LNCaP clone FGC (cell line): Measurements from ENCODE around the gene GHR.
"Not testable (repeated sequence)": the region's sequence is repeated elsewhere in the genome, so short reads cannot be mapped to it uniquely, and the experiment has no call there.

ENCODE experiments used
- DNase-seq: peaks from one replicate; pipeline ENCODE4 v3.0.0-alpha.2; 2011; ENCODE audit warnings: low read depth
- H3K4me3 ChIP-seq: 2 replicates; pipeline ENCODE4 v1.5.1; 2011; ENCODE audit warnings: mild to moderate bottlenecking, low read depth, low read length, control low read depth
- TF ChIP-seq, protein P1 (sequence below): IDR thresholded peaks from 2 replicates; pipeline ENCODE4 v1.5.1; 2012; ENCODE audit warnings: mild to moderate bottlenecking; ENCODE audit not compliant: control insufficient read depth, insufficient read depth; ENCODE audit errors: extremely low read depth

GHR gene

DNA sequence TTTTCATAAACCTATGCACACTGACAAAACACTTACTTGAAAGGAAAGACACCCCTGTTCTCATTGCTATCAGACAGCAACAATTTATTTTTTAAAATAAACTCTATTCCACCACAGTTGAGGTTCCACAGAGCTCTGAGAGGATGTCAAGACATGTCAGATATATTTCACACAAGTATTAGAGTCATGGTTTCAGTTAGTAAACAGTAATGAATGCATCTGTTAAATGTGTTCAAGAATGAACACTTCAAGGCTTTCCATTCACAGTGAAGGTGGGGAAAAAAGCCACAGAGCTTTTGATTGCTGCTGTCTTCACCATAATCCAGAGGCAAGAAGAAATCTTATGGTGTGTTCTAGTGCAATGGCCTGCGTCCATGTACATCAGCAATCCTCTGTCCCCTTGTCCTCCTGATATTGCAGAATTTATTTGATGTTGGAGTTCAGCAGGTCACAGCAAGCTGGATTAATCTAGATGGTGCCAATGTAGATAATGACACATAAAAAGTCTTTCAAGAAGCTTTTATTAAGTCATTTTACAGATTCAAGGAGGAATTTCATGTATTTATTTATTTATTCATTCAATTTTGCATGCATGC is 146.8 kb downstream of the GHR start:
- H3K4me3 ChIP-seq, result no peak overlapping the region
- TF ChIP-seq, protein P1, sequence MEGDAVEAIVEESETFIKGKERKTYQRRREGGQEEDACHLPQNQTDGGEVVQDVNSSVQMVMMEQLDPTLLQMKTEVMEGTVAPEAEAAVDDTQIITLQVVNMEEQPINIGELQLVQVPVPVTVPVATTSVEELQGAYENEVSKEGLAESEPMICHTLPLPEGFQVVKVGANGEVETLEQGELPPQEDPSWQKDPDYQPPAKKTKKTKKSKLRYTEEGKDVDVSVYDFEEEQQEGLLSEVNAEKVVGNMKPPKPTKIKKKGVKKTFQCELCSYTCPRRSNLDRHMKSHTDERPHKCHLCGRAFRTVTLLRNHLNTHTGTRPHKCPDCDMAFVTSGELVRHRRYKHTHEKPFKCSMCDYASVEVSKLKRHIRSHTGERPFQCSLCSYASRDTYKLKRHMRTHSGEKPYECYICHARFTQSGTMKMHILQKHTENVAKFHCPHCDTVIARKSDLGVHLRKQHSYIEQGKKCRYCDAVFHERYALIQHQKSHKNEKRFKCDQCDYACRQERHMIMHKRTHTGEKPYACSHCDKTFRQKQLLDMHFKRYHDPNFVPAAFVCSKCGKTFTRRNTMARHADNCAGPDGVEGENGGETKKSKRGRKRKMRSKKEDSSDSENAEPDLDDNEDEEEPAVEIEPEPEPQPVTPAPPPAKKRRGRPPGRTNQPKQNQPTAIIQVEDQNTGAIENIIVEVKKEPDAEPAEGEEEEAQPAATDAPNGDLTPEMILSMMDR, result no peak
- no peak for DNase-seq

DNA sequence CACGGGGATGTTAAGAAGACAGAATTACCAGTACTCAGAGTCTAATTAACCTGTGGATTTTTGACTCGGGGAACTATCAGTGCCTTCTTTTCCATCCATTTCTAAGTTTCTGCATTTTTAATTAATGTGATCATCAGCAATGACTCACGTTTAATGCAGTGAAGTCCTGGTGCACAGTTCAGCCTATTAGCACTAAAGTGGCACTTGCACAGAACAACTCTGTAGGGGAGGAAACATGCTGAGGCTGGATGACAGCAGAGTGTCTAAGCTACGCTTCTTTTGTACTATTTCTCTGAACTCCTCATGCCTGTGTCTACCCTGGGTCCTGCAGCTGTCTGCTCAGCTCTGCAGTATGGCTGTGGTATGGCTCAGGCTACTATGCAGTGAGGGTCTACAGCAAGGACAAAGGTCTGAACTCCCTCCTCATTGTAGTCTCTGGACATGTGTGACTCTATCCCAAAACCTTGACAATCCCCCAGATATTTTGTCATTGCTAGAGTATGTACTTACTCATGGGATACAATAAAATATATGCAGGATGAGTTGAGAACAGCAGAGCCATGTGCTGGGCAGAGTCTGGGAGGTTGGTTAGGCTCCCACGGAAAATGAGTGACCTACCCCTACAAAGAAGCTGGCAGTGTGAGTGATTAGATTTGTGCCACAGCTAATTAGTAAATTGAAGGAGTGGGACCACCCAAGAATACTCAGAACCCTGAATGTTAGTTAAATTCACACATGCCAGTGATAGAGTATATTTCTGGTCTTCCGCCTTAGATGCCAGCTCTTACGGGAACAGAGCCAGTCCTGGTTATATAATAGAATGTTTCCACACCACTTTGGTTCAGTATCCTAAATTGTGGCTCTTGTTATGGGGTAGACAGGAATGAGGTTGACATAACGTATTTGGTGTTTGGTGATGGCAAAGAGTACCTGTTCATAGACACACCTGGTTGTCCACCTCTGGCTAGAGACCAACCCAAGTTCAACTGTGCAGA is 148.0 kb downstream of the GHR start:
- TF ChIP-seq, protein P1, result no peak
- no peak for DNase-seq
- no peak overlapping the region for H3K4me3 ChIP-seq

DNA sequence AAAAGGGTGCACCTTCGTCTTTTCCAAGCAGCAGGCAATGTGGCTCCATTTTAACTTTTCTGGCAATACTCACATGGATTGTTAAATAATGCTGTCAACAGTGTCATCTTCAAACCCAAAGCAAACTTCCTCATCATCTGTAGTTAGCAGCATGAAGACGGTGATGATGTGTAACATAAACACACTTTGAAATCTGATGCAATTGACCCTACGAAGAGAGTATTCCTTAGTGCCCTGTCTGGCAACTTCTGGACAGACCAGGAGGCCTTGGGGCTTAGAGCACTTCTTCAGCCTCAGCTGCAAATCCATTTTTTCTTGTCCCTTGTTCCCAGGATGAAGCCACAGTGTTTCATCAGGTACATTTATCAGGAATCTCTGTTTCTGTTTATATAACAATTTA is 149.1 kb downstream of the GHR start:
- TF ChIP-seq, protein P1, result no peak
- DNase-seq, result no peak
- H3K4me3 ChIP-seq, result no peak overlapping the region

DNA sequence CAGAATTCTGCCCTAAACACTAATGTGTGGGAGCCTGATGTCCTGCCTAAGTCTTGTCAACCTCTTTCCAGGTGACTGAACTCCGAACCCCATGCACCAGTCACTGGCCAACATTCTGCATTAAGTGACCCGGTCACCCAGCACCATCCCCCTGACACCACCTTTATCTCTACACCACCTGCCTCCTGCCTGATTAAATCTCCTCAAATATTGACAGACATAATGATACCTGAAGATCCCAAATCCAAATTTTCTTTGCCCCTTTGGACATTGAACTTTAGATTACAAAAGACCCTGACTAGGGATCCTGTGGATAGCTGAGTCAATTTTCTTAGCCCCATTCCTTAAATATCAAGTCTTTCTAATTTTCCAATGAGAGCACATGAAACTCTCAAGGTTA is 150.1 kb downstream of the GHR start:
- no peak for DNase-seq
- TF ChIP-seq, protein P1, result no peak
- H3K4me3 ChIP-seq, result no peak overlapping the region

DNA sequence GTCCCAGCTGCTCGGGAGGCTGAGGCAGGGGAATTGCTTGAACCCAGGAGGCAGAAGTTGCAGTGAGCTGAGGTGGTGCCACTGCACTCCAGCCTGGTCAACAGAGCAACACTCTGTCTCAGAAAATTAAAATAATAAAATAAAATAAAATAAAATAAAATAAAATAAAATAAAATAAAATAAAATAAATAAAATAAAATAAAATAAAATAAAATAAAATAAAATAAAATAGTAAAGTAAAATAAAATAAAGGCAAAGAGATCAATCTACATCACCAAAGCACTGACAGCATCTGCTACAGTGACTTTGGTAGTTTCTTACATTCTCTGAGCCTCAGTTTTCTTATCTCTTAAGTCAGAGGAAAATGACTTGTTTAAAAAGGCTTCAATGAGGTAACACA is 152.7 kb downstream of the GHR start:
- H3K4me3 ChIP-seq, DNase-seq: not testable (repeated sequence)

DNA sequence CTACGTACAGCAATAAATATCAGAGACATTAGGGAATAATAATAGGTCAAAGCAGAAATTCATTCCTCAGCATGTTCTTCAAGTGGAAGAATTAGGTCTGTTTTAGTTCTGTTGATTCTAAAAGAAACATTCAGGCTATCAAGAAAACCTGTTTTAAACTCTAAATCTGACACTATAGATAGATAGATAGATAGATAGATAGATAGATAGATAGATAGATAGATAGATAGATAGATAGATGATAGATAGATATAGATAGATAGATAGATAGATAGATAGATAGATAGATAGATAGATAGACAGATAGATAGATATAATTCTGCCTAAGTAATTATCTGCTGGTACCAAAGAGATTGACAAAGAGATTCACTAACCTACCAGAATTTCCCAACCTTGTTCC is 155.7 kb downstream of the GHR start:
- DNase-seq, H3K4me3 ChIP-seq: not testable (repeated sequence)

DNA sequence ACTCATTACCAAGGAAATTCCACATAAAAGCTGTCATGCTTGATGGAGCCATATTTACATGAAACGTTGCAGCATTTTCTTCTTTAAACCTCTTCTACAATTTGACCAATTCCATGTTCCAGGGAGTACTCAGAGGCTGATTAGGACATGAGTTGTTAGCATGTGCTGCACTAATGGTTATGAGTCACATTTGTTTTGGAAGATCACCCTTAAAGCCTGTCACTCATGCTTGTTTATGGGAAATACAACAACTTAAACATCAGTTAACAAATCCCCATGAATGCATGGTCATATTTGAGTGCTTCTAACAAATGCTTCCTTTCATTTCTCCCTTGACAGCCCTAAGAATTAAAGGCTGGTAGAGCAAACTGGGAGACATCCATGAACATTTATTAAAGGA is 156.1 kb downstream of the GHR start:
- H3K4me3 ChIP-seq, result no peak overlapping the region
- no peak for DNase-seq
- TF ChIP-seq, protein P1, result no peak

DNA sequence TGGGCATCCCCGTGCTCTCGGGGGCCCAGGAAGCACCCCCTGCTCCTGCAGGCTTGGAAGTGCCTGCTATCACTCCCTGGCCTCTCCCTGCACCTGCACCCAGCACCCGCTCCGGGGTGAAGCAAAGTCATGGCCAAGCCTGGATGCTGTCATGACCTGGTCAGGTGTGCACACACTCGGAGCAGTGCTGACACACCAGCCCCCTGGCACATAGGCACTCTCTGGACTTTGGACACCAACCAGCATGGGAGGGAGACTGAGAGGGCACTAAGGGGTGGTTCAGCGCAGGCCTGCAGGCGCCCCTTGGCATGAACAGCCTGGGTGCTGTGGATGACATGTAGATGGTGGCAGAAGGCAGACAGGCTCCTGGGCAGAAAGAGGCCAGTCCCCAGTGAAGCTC is 158.6 kb downstream of the GHR start:
- H3K4me3 ChIP-seq, result no peak overlapping the region
- DNase-seq, result no peak
- TF ChIP-seq, protein P1, result no peak
